ENCODE measurements around the gene GARNL3.

The GARNL3 gene

DNA sequence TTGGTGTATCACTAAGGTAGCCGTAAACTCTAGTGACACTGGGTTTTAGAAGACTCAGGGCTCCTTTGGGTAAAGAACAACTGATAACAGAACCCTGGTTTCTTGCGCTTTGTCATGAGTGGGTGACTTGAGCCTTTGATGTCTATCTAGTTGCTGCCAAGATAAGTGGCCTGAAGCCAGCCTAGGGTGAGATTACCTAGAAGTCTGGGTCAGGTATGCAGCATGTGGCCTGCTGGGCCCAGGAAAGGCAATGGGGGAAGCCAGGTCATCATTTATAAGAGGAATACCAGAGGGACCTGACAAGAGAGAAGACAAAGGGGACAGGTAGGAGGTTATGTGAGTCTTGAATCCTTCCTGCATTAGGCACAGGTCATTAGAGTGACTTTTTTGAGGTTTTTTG, 23.2 kb upstream of the GARNL3 start:
- no peak for DNase-seq

DNA sequence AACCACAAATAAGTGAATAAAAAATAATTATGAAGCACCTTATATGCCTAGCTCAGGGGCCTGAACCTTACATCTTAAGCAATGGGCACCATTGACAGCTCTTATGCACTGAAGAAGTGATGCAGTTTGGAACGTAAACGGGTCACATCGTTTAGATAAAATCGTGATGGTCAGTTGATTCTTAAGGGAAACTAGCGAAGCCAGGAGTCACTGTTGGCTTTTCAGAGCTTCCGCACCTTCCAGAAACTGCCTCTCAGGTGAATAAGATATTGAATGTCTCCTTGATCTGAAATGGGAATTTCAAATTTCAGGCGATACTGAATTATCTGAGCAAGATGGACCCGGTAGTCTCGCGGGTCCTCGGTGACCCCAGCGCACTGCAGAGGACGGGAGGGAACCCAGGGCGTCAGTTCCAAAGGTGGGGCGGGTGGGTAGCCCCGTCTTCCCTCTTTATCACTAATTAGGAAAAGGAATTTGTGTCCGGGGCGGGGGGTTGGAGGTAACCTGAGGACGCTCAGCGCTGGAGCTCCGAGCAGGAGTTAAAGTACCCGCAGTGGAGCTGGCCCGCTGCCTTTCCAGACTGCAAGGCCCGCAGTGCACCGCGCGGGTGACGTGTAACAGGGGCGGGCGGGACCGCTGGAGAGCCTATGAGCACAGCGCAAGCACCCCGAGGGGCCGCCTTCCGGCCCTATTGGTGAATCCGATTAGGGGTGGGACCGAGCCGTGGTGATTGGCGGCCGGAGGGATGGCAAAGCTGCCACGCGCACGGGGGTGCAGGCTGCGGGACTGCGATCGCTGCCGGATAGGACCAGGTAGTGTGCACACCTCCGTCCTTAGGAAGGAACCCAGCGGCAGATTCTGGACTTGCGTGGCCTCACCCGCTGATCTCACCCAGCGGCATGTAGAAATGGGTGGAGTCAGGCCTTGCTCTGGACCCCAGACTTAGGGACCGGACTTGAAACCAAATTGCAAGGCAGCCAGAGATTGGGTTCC, 19.7 kb upstream of the GARNL3 start:
- DNase-seq: peak; percentile 73

- no peak for DNase-seq
Observed at GRCh38 chr9:127245637-127246164, 18.9 kb upstream of the GARNL3 start.

GRCh38 chr9:127248241-127248640, 16.3 kb upstream of the GARNL3 start:
- no peak for DNase-seq

GRCh38 chr9:127249877-127250276, 14.7 kb upstream of the GARNL3 start:
- no peak for DNase-seq

- no peak for DNase-seq
Observed at GRCh38 chr9:127250896-127251391, 13.6 kb upstream of the GARNL3 start.

DNA sequence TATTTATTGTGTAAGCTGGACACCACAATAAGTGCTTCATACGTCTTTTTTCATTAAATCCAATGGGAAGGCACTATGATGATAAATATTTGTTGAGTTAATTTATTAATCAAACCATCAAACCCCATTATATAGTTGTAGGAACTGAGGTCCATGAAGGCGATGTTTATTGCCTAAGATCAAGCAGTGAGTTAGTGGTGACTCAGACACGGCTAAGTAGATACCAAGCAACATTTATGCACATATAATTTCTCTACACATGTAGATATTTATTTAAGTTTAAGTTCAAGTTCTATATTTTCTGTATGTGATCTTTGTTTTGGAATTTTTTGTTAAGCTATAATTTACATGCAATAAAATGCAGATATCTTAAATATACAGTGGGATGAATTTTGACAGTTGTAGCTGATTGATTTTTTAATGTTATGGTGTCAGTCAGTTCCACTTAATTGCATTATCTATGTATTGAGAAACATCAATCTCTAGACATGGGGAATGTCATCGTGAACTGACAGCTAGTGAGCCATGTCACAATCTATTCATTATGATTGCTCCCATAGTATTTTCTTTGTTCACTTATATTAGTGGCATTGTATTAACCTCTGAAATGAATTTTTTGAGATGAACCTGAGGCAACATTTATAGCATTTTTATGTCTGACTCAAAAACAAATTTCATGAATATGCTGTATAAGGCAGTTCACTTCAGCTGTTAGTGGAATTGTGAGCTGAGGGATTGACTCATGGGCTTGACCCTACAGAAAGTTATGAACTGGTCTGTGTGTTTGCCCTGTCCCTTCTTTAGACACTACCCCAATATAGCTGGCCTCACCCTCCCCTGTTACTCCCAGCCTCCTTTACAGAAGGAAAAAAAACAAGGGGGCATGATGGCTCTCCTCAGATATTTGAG, 11.9 kb upstream of the GARNL3 start:
- no peak for DNase-seq

DNA sequence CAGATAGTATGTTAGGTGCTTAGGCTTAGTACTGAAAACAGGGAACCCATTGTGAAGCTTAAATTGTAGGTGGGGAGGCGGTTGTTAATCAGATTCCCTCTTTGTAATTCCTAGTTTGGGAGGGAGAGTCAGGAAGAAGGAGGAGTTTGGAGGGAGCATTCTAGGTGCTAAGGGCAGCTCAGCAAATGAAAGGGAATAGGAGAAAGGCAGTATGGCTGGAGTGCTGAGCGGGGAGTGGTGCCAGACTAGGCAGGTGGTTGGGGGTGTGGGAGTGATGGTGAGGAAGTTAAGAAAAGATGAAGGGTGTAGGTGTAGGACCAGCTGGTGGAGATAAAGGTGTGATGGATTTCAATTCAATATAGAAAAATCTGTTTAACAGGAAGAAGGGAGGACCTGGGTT, 11.1 kb upstream of the GARNL3 start:
- no peak for DNase-seq

GRCh38 chr9:127255692-127256091, 8.9 kb upstream of the GARNL3 start:
- no peak for DNase-seq

DNA sequence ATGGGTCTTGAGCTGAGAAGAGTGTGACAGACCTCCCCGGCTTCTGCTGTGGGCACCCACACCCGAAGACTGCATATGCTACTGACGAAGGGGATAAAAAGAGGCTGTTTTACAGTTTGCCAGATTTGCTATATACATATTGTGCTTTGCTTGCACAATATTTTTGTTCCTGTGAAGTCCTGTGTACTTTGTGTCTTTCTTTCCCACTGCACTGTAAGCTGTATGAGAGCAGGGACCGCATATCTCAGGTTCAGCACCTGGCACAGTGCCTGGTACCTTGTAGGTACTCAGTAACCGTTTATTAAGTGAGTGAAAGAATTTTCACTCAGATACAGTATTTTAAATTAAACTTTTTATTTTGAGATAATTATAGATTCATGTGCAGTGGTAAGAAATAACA, 8.2 kb upstream of the GARNL3 start:
- DNase-seq: no peak

DNA sequence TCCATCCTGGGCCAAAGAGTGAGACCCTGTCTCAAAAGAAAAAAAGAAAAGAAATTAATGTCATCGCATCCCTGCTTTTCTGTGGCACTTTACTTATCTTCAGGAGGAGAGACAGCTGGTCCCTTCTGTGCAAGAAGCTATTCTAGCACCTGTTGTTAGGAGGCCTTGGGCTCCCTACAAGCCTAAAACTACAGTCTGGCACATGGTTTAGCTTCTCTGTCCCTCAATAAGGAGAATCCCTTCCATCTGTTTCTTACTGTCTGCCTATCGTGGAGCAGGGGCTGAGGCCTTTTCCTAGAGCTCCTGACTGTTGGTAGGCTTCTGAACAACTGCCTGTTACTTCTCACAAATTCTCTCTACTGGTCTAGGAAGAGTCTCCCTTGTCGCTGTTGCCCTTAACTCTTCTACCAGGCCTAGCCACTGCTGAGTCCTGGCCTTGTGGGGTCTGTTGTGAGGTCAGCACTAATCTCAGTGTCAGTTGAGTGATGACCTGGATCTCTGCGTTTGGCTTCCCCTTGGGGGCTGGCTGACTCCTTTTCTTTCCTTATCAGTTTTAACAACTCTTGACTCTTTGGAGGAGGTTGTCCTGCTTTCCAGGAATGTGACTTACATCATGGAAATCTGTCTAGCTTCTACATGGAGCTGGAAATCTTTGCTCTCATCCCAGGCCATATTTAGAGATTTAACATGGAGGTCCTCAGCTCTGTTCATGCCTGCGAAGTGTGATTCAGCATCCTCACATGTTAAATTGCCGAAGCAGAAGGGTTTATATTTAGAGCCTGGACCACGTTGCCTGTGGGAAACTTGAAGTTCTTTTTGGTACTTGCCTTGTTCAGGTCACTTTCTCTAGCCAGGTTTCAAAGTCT, 5.7 kb upstream of the GARNL3 start:
- DNase-seq: no peak

DNA sequence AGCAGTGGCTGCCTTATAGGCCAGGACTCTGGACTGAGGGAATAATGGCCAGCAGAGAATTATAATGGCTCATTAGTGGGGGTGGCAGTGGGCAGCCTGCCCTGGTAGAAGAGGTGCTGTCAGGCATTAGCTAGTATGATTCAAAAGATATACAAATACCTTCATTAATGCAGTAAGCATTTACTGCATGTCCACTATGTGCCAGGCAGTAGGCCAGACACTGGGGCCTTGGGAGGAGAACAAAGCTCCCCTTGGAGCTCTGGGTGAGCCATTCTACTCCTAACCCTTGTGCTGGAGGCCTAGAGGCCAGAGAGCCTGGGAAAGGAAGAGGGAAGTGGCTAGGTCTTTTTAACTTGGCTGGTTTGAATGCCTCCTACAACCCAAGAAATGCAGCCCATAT, 2.0 kb upstream of the GARNL3 start:
- DNase-seq: no peak

DNA sequence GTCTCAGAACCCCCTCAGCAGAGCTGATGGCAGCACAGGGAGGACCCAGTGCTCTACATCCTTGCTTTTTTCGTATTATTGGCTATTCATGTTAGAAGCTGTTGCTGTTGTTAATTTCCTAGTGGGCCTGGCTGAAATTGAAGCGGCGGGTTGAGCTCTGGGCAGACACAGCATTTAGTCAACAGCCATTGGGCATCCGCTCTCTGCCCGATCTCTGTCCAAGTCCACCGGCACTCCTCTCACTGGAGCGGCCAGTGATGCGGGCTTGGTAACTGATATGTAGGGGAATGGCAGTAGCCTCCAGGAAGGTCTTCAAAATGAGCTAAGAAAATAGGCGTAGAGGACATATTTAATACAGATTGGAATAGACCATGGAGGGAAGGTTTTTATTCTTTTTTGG, 1.3 kb upstream of the GARNL3 start:
- DNase-seq: no peak

GRCh38 chr9:127263664-127264063, 910 bp upstream of the GARNL3 start:
- no peak for DNase-seq

- no peak for DNase-seq
Observed at GRCh38 chr9:127267793-127268525, 3.4 kb downstream of the GARNL3 start.

GRCh38 chr9:127269449-127269848, 4.9 kb downstream of the GARNL3 start:
- DNase-seq: no peak

DNA sequence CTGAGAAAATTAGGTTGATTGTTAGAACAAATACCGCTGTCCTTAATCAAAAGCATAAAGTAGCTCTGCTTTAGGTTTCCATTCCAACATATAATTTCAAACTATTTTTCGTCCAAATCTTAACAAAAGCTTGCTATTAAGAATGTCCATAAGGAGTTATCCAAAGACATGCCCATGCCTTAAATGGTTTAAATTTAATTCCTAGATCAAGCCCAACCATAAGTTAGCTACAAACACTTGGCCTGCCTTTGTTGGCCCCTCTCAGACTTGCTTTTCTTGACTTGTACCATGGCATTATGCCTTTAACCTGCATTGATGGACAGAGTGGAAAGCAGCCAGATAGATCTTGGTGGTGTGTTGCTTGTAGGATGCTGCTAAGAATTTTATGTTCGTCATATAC, 8.8 kb downstream of the GARNL3 start:
- no peak for DNase-seq

- DNase-seq: no peak
Observed at GRCh38 chr9:127277099-127277498, 12.5 kb downstream of the GARNL3 start.

GRCh38 chr9:127277770-127278169, 13.2 kb downstream of the GARNL3 start:
- no peak for DNase-seq

- DNase-seq: no peak
Observed at GRCh38 chr9:127278372-127278771, 13.8 kb downstream of the GARNL3 start.

DNA sequence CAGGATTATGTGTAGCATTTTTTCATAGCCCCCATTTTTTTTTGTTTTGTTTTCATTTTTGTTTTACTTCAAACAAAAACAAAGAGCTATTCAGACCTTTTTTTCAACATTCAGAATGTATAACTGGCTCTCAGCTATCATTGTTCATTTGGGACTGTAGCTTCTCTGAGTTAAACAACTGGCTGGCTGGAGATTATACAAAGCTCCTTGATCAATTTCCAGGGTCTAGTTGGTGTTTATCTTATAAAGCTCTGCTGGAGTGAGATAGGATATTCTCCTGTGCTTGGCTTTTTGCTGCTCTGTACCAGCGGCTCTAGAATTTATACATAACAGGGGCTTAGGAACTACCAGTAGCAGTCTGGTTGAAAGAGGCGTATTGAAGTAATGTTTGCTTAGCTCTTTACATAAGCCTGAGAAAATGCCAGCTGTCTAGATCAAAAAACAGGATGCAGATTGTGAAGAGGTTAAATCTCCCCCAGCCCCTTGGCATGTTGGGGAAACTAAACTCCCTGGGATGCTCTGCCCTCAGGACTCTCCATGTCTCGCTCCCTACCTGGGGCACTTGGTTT, 15.2 kb downstream of the GARNL3 start:
- no peak for DNase-seq
